GM19463 (cell line): ENCODE results near the gene P2RX5.

Source experiments
- ATAC-seq: cut with Tn5 transposase; IDR thresholded peaks from one replicate; pipeline ENCODE4 v1.9.1; 2021; ENCODE audit warnings: mild to moderate bottlenecking, moderate library complexity; ENCODE audit not compliant: unreplicated experiment

Gene P2RX5

DNA sequence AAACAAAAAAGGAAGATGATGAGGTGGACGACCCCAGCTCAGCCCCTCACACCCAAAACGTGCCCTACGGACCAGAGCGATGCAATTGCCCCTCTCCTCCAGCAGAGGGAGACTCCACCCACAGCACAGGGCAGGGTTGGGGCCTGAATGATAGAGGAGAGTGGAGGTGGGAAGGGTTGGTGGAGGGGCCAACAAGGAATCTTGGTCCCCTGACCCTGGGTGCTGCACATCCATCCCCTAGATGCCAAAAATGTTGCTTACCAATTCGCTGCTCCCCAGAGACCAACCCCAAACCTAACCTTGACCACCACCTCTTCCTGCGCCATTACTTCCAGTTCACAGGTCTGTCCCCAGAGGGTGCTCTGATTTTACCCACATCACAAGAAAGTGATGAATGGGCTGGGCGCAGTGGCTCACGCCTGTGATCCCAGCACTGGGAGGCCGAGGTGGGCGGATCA, 12.9 kb downstream of the P2RX5 start:
- no peak for ATAC-seq

DNA sequence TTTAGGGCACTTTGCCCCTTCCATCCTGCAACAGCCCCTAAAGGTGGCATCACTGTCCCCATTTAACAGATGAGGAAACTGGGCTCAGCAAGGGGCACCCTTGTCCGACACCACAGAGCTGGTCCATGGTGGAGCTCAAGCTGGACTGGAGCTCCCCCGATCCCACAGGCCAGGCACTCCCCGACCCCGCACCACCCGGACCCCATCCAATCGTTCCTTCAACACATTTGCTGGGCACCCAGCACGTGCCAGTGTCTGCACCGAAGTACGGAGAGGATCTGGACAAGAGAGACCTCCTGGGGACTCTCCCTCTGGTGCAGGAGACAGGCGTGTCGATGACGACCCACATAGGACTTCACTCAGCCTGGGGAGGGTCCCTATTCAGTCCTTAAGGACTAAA, 13.9 kb downstream of the P2RX5 start:
- ATAC-seq = no peak

DNA sequence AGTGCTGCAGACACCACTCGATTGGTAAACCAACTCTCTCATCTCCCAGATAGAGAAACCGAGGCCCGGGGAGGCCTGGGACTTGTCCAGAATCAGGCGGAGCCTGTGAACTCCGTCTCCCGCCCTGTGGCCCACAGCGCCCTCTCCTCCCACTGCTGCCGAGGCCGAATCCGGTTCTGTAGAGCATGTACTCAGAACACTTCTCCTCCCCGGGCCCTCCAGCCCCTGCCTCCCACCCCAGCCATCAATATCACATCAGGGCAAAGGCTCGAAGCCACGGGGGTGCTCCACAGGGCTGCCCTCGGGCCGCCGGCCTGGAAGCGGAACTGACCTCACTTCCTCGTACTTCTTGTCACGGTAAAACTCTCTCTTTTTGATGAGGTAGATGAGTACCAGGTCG, 14.4 kb downstream of the P2RX5 start:
- ATAC-seq = no peak

DNA sequence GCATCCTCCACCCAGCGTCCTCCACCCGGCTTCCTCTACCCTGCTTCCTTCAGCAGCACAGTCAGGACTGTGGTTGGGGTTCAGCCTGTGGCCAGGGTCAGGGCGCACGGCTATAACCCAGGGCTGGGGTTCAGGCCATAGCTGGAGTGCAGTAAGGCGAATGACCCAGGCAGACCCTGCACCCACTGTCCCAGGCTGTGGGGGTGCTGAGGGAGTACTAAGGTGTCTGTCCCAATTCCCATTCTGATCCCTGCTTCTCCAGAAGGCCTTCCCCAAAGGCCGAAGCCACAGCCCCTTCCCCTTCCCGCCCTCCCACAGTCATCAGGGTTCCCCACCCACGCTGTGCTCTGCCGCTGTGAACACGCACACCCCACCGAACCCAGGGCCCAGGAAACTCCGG, 14.9 kb downstream of the P2RX5 start:
- ATAC-seq = no peak

DNA sequence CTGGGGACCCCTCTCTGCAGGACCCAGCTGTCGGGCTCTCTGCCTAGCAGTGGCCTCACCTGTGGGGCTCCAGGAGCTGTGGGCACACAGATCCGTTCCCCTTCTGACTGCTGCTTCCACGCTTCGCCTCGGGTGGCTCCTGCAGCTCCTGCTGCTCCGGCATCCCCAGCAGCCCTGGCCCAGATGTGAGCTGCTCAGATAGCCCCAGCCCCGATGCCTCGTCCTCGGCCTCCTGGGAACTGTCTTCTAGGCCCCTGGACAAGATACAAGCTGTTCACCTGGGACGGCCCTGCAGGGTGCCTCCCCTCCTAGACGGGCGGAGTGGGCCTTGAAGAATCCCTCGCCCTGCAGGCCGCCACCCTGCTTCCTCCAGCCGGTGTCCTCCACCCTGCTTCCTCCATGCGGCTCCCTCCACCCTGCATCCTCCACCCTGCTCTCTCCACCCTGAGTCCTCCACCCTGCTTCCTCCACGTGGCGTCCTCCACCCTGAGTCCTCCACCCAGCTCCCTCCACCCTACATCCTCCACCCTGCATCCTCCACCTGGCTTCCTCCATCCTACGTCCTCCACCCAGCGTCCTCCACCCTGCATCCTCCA, 16.3 kb downstream of the P2RX5 start:
- ATAC-seq = no peak

DNA sequence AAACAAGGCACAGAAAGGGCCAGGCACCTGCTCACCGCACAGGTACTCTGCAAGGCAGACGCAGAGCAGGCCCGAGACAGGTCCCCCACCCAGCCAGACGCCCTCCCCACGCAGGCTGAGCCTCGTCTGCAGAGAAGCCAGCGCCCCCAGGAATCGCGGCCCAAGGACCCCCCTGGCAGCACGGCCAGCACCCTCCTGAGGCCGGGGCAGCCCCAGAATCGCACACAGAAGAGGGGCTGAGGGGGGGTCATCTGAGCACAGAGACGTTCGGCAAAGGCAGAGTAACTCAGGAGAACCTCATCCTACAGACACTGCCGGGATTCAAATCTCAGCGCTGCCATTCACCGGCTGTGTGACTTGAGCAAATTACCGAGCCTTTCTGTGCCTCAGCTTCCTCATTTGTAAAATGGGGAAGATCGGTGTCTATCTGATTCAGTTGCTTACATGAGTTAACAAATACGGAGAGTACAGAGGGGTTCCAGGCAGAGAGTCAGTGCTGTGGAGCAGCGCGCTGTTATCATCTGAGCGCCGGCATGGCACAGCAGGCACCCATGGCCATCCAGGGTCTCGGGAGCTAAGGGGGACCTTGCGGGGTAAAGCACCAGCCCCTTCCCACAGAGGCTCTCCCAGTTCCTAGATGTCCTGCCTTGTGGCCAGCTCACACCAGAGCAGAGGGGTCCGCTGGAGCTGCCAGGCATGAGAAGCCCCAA, 17.0 kb downstream of the P2RX5 start:
- no peak for ATAC-seq

DNA sequence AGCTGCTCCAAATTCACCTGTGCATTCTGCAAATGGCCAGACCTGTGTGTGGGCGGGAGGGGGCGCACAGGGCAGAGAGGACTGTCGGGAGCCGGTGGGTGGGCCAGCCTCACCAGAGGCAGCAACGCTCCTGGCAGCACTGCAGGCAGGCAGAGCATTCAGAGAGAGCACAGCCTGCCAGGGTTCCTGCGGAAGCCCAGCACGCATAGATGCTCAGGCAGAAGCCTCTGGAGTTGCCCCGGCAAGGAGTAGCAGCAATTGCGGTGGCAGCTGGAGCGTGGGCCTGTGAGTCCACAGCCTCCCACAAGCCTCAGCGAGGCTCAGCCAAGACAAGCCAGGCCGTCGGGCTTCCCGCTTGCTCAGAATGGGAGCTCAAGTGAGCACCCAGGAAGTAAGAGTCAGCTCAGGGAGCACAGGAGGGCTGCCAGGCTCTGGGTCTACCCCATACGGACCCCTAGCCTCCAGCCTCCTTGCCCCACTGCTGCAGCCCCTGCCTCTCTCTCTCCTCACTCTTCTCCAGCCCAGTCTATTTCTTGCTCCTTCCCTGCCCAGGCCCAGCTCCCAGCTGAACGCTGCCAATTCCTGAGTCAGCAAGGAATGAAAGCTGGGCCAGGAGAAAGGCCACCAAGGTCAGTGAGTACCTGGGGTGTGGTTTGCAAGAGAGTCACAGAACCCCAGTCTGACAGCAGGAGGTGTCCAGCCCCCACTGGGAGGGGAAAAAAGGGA, 17.7 kb downstream of the P2RX5 start:
- ATAC-seq = no peak

DNA sequence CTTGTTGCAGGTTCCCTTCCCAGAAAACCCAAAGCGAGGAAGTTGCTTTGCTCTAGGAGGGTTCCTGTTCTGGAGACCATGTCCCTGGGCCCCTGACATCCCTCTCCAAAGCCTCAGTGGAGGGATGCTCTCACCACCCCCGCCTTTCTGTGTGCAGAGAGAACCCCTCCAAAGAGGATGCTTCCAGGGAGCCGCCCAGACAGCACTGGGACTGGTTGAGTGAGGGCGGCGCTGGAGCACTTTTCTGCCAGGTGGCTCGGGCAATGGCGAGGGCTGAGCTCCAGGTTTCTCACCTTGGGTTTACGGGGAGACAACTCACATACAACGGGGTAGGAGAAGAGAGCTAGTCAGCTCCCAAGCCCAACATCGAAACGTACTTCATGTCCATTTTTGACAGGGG, 20.1 kb downstream of the P2RX5 start:
- no peak for ATAC-seq

DNA sequence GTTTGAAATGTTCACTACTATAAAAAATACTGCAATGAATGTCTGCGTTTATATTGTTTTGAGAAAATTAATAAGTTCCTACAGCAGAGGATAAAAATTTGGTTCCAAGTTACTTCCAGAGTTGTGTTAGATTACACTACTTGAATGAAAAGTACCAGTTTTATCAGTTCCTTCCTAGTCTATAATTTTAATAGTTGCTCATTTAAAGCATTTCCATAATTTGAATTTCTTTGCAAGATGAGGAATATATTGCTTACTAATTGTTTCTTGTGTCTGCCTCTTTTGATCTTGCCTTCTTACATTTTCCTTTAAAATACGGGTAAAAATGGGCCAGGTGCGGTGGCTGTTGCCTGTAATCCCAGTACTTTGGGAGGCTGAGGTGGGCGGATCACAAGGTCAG, 23.4 kb downstream of the P2RX5 start:
- ATAC-seq = no peak

DNA sequence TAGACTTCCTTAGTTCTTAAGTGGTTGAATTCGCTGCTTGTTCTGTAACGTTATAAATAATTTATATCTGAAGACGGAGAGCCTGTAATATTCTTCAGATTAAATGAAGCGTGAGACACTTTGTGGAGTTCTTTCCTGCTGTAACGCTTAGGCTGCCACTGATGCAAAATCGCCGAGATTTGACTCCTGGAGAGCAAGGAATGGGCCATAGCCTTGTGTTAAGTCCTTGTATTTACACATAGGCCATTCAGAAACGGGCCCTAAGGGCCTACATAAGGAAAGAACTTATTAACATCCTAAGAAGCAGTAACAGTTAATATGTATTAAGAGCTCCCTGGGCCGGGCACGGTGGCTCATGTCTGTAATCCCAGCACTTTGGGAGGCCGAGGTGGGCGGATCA, 26.4 kb downstream of the P2RX5 start:
- no peak for ATAC-seq

DNA sequence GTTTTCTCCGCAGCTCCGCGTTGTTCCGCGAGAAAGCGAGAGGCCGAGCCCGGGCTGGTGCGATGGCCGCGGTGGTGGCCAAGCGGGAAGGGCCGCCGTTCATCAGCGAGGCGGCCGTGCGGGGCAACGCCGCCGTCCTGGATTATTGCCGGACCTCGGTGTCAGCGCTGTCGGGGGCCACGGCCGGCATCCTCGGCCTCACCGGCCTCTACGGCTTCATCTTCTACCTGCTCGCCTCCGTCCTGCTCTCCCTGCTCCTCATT, 26.9 kb downstream of the P2RX5 start:
- ATAC-seq = no peak

DNA sequence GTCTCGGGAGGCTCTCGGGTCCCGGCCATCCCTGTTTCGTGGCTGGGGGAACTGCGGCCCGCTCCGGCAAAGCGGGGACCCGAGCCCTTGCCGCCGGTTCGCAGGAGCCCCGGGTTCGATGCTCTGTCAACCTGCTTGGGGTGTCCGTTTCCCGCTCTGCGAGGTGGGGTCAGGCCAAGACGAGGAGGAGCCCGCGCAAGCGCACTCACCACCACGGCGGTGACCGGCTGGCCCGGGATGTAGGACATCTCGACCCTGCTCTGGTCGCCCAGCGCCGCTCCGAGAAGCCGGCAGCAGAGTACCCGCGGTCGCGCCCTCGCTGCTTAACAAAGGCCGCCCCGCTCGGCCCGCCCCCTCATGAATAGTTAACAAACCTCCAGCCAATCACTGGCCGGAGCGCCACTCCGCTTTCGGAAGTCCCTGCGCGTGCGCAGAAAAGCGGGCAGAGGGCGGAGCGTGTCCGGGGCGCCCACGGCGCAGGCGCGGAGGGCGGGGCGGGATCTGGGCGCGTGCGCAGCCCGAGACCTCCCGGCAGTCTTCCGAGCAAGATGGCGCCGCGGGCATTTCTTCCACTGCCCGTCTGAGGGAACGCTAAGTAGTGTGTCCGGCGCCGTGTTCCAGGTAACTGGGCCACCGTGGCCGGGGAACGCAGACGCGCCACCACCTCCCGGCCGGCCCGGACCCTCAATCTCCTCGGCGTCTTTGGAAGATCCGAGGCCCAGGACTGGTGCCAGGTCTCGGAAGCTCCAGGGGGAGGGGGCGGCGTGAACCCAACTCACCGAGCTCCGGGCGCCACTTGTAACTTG, 27.5 kb downstream of the P2RX5 start, which contains the start of the genes EMC6 and TAX1BP3:
EMC6 (plus strand) TSS at position 534 of the 806 bp plus-strand sequence. CDS start 335 bp downstream, outside the sequence.
TAX1BP3 (minus strand) TSS at position 300 of the 806 bp plus-strand sequence; CDS start at position 248, 52 bp downstream.
- ATAC-seq = peak; percentile 93

DNA sequence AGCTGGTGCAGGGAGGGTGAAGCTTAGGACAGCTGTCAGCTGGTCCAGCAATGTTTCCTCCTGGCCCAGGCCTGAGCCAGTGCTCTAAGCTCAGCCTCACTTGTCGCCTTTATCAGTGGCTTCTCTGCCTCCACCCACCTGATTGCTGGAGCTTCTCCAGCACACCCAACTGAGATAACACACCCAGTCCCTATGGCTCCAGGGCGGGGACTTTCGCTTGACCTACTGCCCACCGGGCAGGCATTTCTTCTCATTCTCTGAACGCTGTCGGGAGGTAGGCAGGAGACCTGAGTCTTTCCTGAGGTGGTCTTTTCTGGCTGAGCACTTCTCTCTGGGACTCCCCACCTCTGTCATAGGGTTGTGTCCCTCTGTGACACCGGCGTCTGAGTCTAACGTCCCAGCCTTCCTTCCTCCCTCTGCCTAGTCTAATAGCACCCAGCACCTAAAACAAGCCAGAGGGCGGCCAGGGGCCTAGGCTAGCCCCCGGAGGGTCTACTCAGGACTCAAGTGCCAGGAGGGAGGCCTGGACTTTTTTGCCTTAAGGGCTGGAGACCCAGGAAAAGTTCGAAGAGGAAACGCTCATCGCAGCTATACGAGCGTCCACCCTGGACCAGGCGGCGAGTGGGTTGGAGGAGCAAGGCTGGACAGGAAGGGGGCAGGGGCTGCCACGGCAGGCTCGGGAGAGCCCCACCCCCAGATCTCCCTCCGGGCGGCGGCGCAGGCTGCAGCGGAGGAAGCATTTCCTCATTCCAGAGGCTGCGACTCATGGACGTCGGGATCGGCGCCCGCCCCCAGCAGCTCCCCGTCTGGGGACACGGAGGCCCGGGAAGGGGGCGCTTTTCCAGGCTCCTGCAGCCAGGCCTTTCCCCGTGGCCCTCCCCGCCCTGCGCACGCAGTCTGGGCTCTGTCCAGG, 28.3 kb downstream of the P2RX5 start:
- ATAC-seq = peak; percentile 5

DNA sequence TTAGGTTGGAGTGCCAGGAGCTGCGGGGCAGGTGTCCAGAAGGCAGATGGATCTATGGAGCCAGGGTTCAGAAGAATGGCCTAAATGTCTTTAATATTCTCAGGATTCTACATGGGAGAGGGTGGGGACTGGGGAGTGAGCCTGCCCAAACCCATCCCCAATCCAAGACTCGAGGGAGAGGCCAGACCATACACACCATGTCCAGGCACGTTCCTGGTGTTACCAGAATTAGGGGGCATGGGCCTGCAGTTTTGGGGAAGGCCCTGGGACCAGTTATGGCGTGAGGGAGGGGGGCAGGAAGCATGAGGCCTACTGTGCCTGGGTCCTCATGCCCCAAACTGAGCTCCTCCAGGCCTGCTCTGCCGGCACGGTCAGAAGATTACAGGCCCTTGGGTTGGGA, 29.4 kb downstream of the P2RX5 start:
- no peak for ATAC-seq

DNA sequence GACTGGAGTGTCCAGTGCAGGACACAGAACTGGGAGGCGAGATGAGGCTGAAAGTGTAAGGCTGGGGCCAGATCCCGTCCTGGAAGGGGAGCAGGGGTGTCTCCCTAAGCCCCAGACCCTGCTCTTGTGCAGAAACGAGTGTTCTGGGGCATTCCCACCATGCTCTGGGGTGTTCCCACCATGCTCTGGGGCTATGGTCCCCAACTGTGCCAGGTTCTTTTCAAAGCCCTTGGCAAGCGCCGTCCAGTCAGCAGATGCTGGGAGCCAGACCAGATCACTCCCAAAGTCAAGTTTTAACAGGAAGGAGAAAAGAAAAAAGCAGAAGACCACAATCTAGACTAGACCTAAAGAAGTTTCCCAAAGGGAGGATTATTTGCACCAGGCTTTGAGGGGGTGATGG, 30.1 kb downstream of the P2RX5 start:
- no peak for ATAC-seq

DNA sequence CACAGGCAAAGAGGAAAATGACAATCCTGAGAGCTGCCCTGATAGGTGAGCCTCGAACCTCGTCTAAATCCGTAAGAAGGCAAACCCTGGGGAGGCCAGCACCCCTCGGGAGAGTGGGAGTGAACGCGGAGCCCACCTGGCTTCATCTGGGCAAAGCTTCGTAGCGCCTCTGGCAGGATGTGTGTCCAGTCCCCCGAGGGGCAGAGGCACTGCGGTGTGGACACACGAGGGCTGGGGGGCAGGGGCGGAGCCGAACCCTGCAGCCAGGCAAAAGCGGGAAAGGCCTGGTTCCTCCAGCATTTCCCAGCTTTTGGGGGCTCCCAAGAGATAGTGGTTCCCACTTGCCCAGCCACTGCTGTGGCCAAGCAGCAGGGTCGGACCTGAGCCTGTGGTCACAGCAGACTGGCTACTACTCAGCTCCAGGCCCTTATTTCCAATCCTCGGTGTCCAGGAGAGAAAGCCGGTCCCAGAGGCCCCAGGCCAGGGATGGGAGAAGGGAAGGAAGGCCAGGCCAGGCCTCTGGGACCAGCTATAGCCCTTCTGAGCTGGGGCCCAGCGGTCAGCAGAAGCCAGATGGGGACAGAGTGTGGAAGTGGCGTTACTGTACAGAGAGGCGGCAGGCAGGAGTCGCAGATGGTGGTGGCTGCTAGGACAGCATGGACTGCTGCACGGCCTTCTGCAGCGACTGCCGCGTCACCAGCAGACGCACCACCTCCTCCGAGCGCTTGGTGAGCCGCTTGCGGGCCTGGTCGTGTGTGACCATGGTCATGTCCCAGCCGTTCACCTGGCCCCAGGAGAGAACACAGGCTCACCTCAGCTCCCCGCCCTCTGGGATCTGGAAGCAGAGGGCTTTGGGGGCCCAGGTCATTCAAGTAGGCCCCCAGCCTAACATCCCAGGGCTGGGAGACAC, 32.6 kb downstream of the P2RX5 start:
- no peak for ATAC-seq

DNA sequence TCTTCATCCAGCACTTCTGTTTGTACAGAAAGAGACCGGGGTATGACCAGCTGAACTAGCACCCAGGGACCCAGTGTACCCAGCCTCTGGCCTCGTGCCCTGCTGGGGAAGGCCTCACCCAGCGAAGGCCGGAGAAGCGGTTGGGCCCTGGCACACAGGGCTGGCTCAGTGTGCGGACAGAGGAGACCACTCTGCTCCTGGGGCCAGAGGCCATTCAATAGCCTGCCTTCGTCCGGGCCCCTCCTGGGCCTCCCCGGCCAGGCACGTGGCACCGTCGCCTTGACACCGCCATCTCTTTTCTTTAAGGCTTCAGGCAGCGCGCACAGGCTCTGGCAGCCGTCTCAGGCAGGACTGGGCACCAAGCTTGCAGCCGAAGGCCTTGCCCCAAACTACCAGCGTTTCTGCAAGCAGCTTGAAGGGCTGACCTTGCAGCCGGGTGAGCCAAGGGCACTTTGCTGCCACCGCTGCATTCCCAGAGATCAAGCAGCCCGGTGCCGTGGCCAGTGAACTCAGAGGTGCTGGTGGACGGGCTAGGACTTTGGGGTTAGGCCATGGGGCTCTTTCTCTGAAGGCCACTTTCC, 35.6 kb downstream of the P2RX5 start:
- no peak for ATAC-seq

DNA sequence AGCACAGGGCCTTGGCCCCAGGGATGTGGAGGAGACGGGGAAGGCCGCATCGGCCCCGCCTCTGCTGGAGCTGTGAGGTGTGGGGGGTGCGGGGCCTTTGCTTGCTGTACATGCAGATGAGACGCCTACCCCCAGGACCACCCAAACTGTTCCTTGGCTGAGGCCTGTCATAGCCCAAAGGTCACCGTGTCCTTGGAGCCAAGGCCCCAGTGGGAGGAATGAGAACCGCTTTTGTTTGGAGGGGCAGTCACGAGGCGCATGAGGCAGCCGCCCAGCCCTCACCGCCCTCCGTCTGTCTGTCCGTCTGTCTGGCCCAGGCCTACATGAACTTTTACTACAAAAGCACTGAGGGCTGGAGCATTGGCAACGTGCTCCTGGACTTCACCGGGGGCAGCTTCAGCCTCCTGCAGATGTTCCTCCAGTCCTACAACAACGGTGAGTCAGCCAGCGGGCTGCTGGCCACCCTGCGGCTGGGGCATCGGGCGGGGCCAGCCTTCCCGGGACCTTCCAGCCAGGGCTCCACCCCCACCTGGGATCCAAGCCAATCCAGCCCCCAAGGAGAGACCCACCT, 36.3 kb downstream of the P2RX5 start:
- no peak for ATAC-seq
